ENCODE data around the gene MAP4K3.

GRCh38 chr2:39380525-39381150 lies 56.4 kb downstream of the MAP4K3 start:
- TF ChIP-seq POLR2AphosphoS5 (IDR thresholded peaks at IDR 0.05; ENCODE audit: low read depth, low read length) = no peak
- no peak for TF ChIP-seq REST (IDR thresholded peaks at IDR 0.05; ENCODE audit: insufficient read depth in 1 of 2, low read depth in 2 of 2, low read length in 2 of 2)
